DOHH2 (cell line): ENCODE results near the gene LOXHD1.

Source experiments
- H3F3A ChIP-seq: fragments of 200-600 bp; sonication (generic), shearing (Covaris generic); 2 replicates; pipeline ENCODE4 v1.6.0; 2016; ENCODE audit warnings: antibody characterized with exemption, mild to moderate bottlenecking; ENCODE audit not compliant: control insufficient read depth, insufficient read depth
- H3K27ac ChIP-seq: fragments of 200-600 bp; sonication (generic); 2 replicates; pipeline ENCODE4 v1.5.1; 2014; ENCODE audit warnings: low read depth, mild to moderate bottlenecking, low read length, moderate library complexity
- H3K27me3 ChIP-seq: fragments of 200-600 bp; sonication (generic); 2 replicates; pipeline ENCODE4 v1.6.1; 2014; ENCODE audit warnings: mild to moderate bottlenecking, low read length, mixed read lengths; ENCODE audit not compliant: control insufficient read depth
- H3K36me3 ChIP-seq: fragments of 200-600 bp; sonication (generic); 2 replicates; pipeline ENCODE4 v1.6.1; 2014; ENCODE audit warnings: mild to moderate bottlenecking, low read length, moderate library complexity, mixed read lengths; ENCODE audit not compliant: control insufficient read depth
- H3K4me1 ChIP-seq: fragments of 200-600 bp; sonication (generic); 2 replicates; pipeline ENCODE4 v1.6.1; 2014; ENCODE audit warnings: mild to moderate bottlenecking, low read length, mixed read lengths; ENCODE audit not compliant: control insufficient read depth
- H3K4me2 ChIP-seq: fragments of 200-600 bp; sonication (generic); 2 replicates; pipeline ENCODE4 v1.6.0; 2014; ENCODE audit warnings: mild to moderate bottlenecking, low read length, moderate library complexity
- H3K4me3 ChIP-seq: fragments of 200-600 bp; sonication (generic); 2 replicates; pipeline ENCODE4 v1.5.1; 2014; ENCODE audit warnings: mild to moderate bottlenecking, low read length, mixed read lengths
- H3K79me2 ChIP-seq: fragments of 200-600 bp; sonication (generic); 2 replicates; pipeline ENCODE4 v1.6.1; 2014; ENCODE audit warnings: mild to moderate bottlenecking, low read length, mixed read lengths; ENCODE audit not compliant: control insufficient read depth
- H3K9me2 ChIP-seq: fragments of 200-600 bp; sonication (generic); replicated peaks from 2 replicates; pipeline ENCODE4 v1.6.1; 2014; ENCODE audit warnings: mild to moderate bottlenecking, low read length, mixed read lengths; ENCODE audit not compliant: control insufficient read depth
- H3K9me3 ChIP-seq: fragments of 200-600 bp; sonication (generic); 2 replicates; pipeline ENCODE4 v1.6.1; 2014; ENCODE audit warnings: antibody characterized with exemption, low read length, mixed read lengths; ENCODE audit not compliant: control insufficient read depth, insufficient read depth
- H4K20me1 ChIP-seq: fragments of 200-600 bp; sonication (generic); 2 replicates; pipeline ENCODE4 v1.6.0; 2014; ENCODE audit warnings: low read depth, mild to moderate bottlenecking, antibody characterized with exemption, low read length, moderate library complexity; ENCODE audit not compliant: control insufficient read depth, insufficient read depth
- CTCF ChIP-seq: fragments of 200-600 bp; sonication (generic); IDR thresholded peaks from one replicate; pipeline ENCODE4 v1.5.1; 2014; ENCODE audit warnings: antibody characterized with exemption, mild to moderate bottlenecking, low read depth, low read length; ENCODE audit not compliant: poor library complexity, severe bottlenecking
- EZH2phosphoT487 ChIP-seq: fragments of 200-600 bp; sonication (generic); IDR thresholded peaks from 2 replicates; pipeline ENCODE4 v1.6.1; 2017; ENCODE audit warnings: borderline replicate concordance, mild to moderate bottlenecking, antibody characterized with exemption, low read length, moderate library complexity, mixed read lengths

Gene LOXHD1

GRCh38 chr18:46458472-46458871, 198.5 kb downstream of the LOXHD1 start:
- TF ChIP-seq CTCF (no peak), EZH2phosphoT487 (no peak)
- no peaks in the 10 kb centered on the region for H3F3A ChIP-seq
- H3K9me2 ChIP-seq = no peaks in the 10 kb centered on the region
- no peak overlapping the region for H3K4me2 ChIP-seq
- no peaks in the 10 kb centered on the region for H3K9me3 ChIP-seq
- H4K20me1 ChIP-seq = no peaks in the 10 kb centered on the region
- H3K79me2 ChIP-seq = no peaks in the 10 kb centered on the region
- H3K36me3 ChIP-seq = no peaks in the 10 kb centered on the region
- H3K4me1 ChIP-seq = no peaks in the 10 kb centered on the region
- H3K27me3 ChIP-seq = no peaks in the 10 kb centered on the region
- no peak overlapping the region for H3K27ac ChIP-seq
- no peak overlapping the region for H3K4me3 ChIP-seq

GRCh38 chr18:46456691-46457090, 200.3 kb downstream of the LOXHD1 start:
- Histone ChIP-seq H4K20me1 (no peaks in the 10 kb centered on the region), H3K4me1 (no peaks in the 10 kb centered on the region), H3K9me3 (no peaks in the 10 kb centered on the region), H3K9me2 (no peaks in the 10 kb centered on the region), H3F3A (no peaks in the 10 kb centered on the region), H3K27me3 (0 out of 2 replicates have a peak, but pooled peaks cover 5% of the 10 kb centered on the region), H3K27ac (no peak overlapping the region), H3K4me2 (no peak overlapping the region), H3K79me2 (no peaks in the 10 kb centered on the region), H3K36me3 (no peaks in the 10 kb centered on the region), H3K4me3 (no peak overlapping the region)
- TF ChIP-seq EZH2phosphoT487 (no peak), CTCF (no peak)

DNA sequence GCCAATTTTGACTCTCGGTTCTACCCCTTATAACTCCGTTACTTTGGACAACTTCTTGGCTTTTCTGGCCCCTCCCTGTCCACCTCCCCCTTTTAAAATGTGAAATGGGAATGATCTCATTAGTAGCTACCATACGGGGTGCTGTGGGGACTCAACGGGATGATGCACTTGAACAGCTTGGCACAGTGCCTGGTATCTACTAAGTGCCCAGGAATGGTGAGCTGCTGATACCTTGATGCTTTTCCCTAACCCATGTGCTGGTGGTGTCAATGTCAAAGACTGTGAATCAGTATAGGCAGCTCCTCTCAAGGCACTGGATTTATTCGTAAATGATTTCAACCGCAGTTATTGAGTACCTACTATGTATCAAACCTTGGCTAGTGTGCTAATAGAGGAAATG, 204.2 kb downstream of the LOXHD1 start:
- Histone ChIP-seq H3K27me3 (0 out of 2 replicates have a peak, but pooled peaks cover 5% of the 10 kb centered on the region), H4K20me1 (no peaks in the 10 kb centered on the region), H3K4me1 (no peaks in the 10 kb centered on the region), H3K27ac (no peak overlapping the region), H3K36me3 (no peaks in the 10 kb centered on the region), H3K9me2 (no peaks in the 10 kb centered on the region), H3K9me3 (no peaks in the 10 kb centered on the region), H3K4me2 (no peak overlapping the region), H3K4me3 (no peak overlapping the region), H3K79me2 (no peaks in the 10 kb centered on the region), H3F3A (no peaks in the 10 kb centered on the region)
- TF ChIP-seq CTCF = no peak
- no peak for TF ChIP-seq EZH2phosphoT487
